HepG2 (cell line): ENCODE data around the gene MRPL51. TPM values are rescaled to one million over a fixed set of nuclear protein-coding genes. Genes with fewer than 3 reads are reported as not detected.

Experiments used
- CAMTA2 ChIP-seq: sonication (generic); formaldehyde crosslinking; IDR thresholded peaks from 2 replicates; pipeline ENCODE4 v1.4.0; 2020; ENCODE audit warnings: mild to moderate bottlenecking, missing genetic modification reagents, borderline replicate concordance
- ETV6 ChIP-seq: sonication (generic); formaldehyde crosslinking; conservative IDR thresholded peaks from 2 replicates; pipeline ENCODE4 v1.4.0; 2020; ENCODE audit warnings: missing genetic modification reagents
- HNRNPH1 ChIP-seq: fragments of 200-400 bp; formaldehyde crosslinking; optimal IDR thresholded peaks from 2 replicates; pipeline ENCODE3; 2017; ENCODE audit warnings: mild to moderate bottlenecking, low read depth, low read length
- HOXA3 ChIP-seq: sonication (generic); formaldehyde crosslinking; IDR thresholded peaks from 2 replicates; pipeline ENCODE4 v1.5.0; 2020; ENCODE audit warnings: missing genetic modification reagents
- JARID2 ChIP-seq: sonication (generic); formaldehyde crosslinking; IDR thresholded peaks from 2 replicates; pipeline ENCODE4 v1.8.1; 2023; ENCODE audit warnings: missing genetic modification reagents, inconsistent platforms; ENCODE audit not compliant: insufficient replicate concordance
- MBNL3 ChIP-seq: fragments of 250-450 bp; sonication (Bioruptor Pico); conservative IDR thresholded peaks from 2 replicates; pipeline ENCODE4 v1.8.0; 2022; ENCODE audit warnings: mild to moderate bottlenecking, inconsistent platforms
- NCOA2 ChIP-seq: sonication (generic); formaldehyde crosslinking; IDR thresholded peaks from 2 replicates; pipeline ENCODE4 v1.8.0; 2022; ENCODE audit warnings: inconsistent platforms
- NRL ChIP-seq: sonication (generic); formaldehyde crosslinking; IDR thresholded peaks from 2 replicates; pipeline ENCODE4 v1.5.0; 2020; ENCODE audit warnings: missing genetic modification reagents, mild to moderate bottlenecking, moderate library complexity, borderline replicate concordance
- PITX1 ChIP-seq: sonication (generic); formaldehyde crosslinking; IDR thresholded peaks from 2 replicates; pipeline ENCODE4 v1.5.1; 2020; ENCODE audit warnings: mild to moderate bottlenecking, missing genetic modification reagents
- REPIN1 ChIP-seq: sonication (generic); formaldehyde crosslinking; IDR thresholded peaks from 2 replicates; pipeline ENCODE4 v1.8.0; 2022; ENCODE audit warnings: missing genetic modification reagents, low read depth, mild to moderate bottlenecking, borderline replicate concordance
- XBP1 ChIP-seq: sonication (generic); formaldehyde crosslinking; IDR thresholded peaks from 2 replicates; pipeline ENCODE4 v1.5.0; 2020; ENCODE audit warnings: missing genetic modification reagents
- XRCC5 ChIP-seq: fragments of 200-400 bp; formaldehyde crosslinking; optimal IDR thresholded peaks from 2 replicates; pipeline ENCODE3; 2017; ENCODE audit warnings: mild to moderate bottlenecking, low read length
- ZFP90 ChIP-seq: sonication (generic); formaldehyde crosslinking; IDR thresholded peaks from 2 replicates; pipeline ENCODE4 v1.8.0; 2022; ENCODE audit warnings: missing genetic modification reagents, mild to moderate bottlenecking, inconsistent platforms, borderline replicate concordance
- ZNF207 ChIP-seq: fragments of 450-650 bp; IDR thresholded peaks from 2 replicates; pipeline ENCODE4 v1.6.1; 2016; ENCODE audit warnings: antibody characterized with exemption, borderline replicate concordance
- ZNF317 ChIP-seq: sonication (generic); formaldehyde crosslinking; IDR thresholded peaks from 2 replicates; pipeline ENCODE4 v1.5.0; 2020; ENCODE audit warnings: mild to moderate bottlenecking, missing genetic modification reagents
- ZNF331 ChIP-seq: sonication (generic); formaldehyde crosslinking; IDR thresholded peaks from 2 replicates; pipeline ENCODE4 v1.4.0; 2020; ENCODE audit warnings: missing genetic modification reagents
- ZNF782 ChIP-seq: sonication (generic); formaldehyde crosslinking; IDR thresholded peaks from 2 replicates; pipeline ENCODE4 v1.4.0; 2020; ENCODE audit warnings: missing genetic modification reagents, mild to moderate bottlenecking, borderline replicate concordance
- ZNF790 ChIP-seq: sonication (generic); formaldehyde crosslinking; IDR thresholded peaks from 2 replicates; pipeline ENCODE4 v1.8.0; 2022; ENCODE audit warnings: missing genetic modification reagents, mild to moderate bottlenecking, borderline replicate concordance
- polyA plus RNA-seq, 8 experiments: library from polyadenylated mRNA; depleted of rRNA in 3 of 8; stranded (reverse) in 7 of 8; unstranded in 1 of 8; fragments of >200 nt; fragmentation: Illumina TruSeq in 4 of 8; extraction: Trizol in 4 of 8; gene quantifications; 2 replicates each; pipeline versions ENCODE4 v1.2.1 to v1.2.3, GENCODE V29; 2011 to 2016; ENCODE audit warnings: low read depth in 4 of 8, missing spikeins in 1 of 8, mixed read lengths in 1 of 8; ENCODE audit not compliant: insufficient read depth in 1 of 8
- total RNA-seq, 5 experiments: library from RNA; depleted of rRNA; stranded (reverse); fragments of >200 nt; fragmentation: Illumina TruSeq; extraction: Trizol; gene quantifications; 2 replicates each; pipeline ENCODE4 v1.2.3, GENCODE V29; 2016; ENCODE audit warnings: low read depth in 1 of 5
- TF ChIP-seq, protein P1 (sequence below): sonication (generic); formaldehyde crosslinking; IDR thresholded peaks from 2 replicates; pipeline ENCODE4 v1.8.0; 2022; ENCODE audit warnings: missing genetic modification reagents, low read depth, mild to moderate bottlenecking, borderline replicate concordance
- TF ChIP-seq, protein P2 (sequence below): sonication (generic); formaldehyde crosslinking; IDR thresholded peaks from 2 replicates; pipeline ENCODE4 v1.4.0; 2020; ENCODE audit warnings: mild to moderate bottlenecking, low read depth, missing genetic modification reagents
- TF ChIP-seq, protein P3 (sequence below): IDR thresholded peaks from 2 replicates; pipeline ENCODE4 v1.6.1; 2016; ENCODE audit warnings: low read depth
- TF ChIP-seq, protein P4 (sequence below): sonication (generic); formaldehyde crosslinking; IDR thresholded peaks from 2 replicates; pipeline ENCODE4 v1.4.0; 2020; ENCODE audit warnings: missing genetic modification reagents
- TF ChIP-seq, protein P5 (sequence below): sonication (generic); formaldehyde crosslinking; IDR thresholded peaks from 2 replicates; pipeline ENCODE4 v1.4.0; 2020; ENCODE audit warnings: missing genetic modification reagents

The MRPL51 gene
- total and polyA plus RNA-seq, 2 of the 13 experiments (the other 11 are each of a cell fraction or from before 2014, with no cell fraction given), result 64.8 to 278 TPM

DNA sequence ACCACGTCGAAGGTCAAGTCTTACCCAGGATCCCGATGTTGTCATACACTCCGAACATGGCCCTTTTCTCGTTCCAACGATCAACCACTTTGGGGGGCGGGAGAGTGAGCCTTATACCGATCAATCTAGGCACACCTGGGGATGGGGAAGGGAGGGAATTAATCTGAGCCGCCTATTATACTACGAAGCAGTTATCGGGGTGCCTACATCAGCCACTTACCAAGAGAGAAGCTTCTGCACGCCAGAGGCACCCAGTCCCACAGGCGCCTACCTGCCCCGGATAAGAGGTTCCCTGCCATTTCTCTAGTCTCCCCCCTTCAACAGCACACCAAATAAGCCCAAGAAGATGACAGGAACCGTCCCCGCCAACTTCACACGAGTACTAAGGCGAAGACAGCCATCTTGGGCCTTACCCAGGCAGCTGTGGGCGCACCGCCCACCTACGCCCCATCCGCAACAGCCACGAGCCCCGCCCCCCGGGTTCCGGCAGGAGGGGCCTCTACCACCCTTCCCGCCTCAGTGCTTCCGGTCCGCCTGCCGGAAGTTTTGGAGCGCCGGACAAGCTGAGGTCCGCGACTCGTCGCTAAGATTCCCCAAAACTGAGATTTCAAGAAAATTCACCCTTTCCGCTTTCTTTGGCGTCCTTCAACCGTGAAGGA lies at the start of gene MRPL51 (continued):
- TF ChIP-seq JARID2 (CRISPR knock-in tag) (peak; percentile 38), REPIN1 (CRISPR knock-in tag) (no peak), ZNF331 (0 out of 2 replicates have a peak, but pooled peaks have one; percentile 8), HOXA3 (CRISPR knock-in tag) (peak; percentile 55; the same call in 1 of the 2 replicates), ZNF207 (no peak), NCOA2 (no peak), CAMTA2 (0 out of 2 replicates have a peak, but pooled peaks have one; percentile 25), ZNF782 (CRISPR knock-in tag) (no peak), ZFP90 (CRISPR knock-in tag) (0 out of 2 replicates have a peak, but pooled peaks have one; percentile 2), PITX1 (CRISPR knock-in tag) (no peak), ETV6 (CRISPR knock-in tag) (no peak; the same call in 1 of the 2 replicates), ZNF317 (CRISPR knock-in tag) (peak; percentile 74; the same call in 1 of the 2 replicates), XBP1 (CRISPR knock-in tag) (no peak), NRL (CRISPR knock-in tag) (peak; percentile 66; the same call in 1 of the 2 replicates), HNRNPH1 (no peak), ZNF790 (CRISPR knock-in tag) (no peak), MBNL3 (CRISPR knock-in tag) (no peak), XRCC5 (peak; percentile 63)
- TF ChIP-seq, protein P1, sequence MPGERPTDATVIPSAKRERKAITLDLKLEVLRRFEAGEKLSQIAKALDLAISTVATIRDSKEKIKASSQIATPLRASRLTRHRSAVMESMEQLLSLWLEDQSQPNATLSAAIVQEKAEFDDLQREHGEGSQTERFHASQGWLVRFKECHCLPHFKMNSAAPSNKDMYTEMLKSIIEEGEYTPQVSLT, result no peak
- TF ChIP-seq, protein P2, sequence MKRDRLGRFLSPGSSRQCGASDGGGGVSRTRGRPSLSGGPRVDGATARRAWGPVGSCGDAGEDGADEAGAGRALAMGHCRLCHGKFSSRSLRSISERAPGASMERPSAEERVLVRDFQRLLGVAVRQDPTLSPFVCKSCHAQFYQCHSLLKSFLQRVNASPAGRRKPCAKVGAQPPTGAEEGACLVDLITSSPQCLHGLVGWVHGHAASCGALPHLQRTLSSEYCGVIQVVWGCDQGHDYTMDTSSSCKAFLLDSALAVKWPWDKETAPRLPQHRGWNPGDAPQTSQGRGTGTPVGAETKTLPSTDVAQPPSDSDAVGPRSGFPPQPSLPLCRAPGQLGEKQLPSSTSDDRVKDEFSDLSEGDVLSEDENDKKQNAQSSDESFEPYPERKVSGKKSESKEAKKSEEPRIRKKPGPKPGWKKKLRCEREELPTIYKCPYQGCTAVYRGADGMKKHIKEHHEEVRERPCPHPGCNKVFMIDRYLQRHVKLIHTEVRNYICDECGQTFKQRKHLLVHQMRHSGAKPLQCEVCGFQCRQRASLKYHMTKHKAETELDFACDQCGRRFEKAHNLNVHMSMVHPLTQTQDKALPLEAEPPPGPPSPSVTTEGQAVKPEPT (CRISPR knock-in tag), result no peak; the same call in 1 of the 2 replicates
- TF ChIP-seq, protein P3, sequence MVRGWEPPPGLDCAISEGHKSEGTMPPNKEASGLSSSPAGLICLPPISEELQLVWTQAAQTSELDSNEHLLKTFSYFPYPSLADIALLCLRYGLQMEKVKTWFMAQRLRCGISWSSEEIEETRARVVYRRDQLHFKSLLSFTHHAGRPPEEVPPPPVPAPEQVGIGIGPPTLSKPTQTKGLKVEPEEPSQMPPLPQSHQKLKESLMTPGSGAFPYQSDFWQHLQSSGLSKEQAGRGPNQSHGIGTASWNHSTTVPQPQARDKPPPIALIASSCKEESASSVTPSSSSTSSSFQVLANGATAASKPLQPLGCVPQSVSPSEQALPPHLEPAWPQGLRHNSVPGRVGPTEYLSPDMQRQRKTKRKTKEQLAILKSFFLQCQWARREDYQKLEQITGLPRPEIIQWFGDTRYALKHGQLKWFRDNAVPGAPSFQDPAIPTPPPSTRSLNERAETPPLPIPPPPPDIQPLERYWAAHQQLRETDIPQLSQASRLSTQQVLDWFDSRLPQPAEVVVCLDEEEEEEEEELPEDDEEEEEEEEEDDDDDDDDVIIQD (CRISPR knock-in tag), result no peak
- TF ChIP-seq, protein P4, sequence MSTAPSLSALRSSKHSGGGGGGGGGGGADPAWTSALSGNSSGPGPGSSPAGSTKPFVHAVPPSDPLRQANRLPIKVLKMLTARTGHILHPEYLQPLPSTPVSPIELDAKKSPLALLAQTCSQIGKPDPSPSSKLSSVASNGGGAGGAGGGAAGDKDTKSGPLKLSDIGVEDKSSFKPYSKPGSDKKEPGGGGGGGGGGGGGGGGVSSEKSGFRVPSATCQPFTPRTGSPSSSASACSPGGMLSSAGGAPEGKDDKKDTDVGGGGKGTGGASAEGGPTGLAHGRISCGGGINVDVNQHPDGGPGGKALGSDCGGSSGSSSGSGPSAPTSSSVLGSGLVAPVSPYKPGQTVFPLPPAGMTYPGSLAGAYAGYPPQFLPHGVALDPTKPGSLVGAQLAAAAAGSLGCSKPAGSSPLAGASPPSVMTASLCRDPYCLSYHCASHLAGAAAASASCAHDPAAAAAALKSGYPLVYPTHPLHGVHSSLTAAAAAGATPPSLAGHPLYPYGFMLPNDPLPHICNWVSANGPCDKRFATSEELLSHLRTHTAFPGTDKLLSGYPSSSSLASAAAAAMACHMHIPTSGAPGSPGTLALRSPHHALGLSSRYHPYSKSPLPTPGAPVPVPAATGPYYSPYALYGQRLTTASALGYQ, result no peak
- TF ChIP-seq, protein P5, sequence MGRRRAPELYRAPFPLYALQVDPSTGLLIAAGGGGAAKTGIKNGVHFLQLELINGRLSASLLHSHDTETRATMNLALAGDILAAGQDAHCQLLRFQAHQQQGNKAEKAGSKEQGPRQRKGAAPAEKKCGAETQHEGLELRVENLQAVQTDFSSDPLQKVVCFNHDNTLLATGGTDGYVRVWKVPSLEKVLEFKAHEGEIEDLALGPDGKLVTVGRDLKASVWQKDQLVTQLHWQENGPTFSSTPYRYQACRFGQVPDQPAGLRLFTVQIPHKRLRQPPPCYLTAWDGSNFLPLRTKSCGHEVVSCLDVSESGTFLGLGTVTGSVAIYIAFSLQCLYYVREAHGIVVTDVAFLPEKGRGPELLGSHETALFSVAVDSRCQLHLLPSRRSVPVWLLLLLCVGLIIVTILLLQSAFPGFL (CRISPR knock-in tag), result no peak
